Stimulated activated CD8-positive, alpha-beta memory T cell treated with anti-CD3 and anti-CD28 coated beads, Interleukin-12 subunit alpha, Interleukin-12 subunit beta, amount 100 ng/mL, for 24 hours (primary cell): Measurements from ENCODE around the gene ZNF138.
"Not testable (repeated sequence)": the region's sequence is repeated elsewhere in the genome, so short reads cannot be mapped to it uniquely, and the experiment has no call there.

Experiments
- DNase-seq: peaks from one replicate; pipeline ENCODE4 v3.0.0-alpha.2; 2020; ENCODE audit errors: extremely low read depth

Gene ZNF138

DNA sequence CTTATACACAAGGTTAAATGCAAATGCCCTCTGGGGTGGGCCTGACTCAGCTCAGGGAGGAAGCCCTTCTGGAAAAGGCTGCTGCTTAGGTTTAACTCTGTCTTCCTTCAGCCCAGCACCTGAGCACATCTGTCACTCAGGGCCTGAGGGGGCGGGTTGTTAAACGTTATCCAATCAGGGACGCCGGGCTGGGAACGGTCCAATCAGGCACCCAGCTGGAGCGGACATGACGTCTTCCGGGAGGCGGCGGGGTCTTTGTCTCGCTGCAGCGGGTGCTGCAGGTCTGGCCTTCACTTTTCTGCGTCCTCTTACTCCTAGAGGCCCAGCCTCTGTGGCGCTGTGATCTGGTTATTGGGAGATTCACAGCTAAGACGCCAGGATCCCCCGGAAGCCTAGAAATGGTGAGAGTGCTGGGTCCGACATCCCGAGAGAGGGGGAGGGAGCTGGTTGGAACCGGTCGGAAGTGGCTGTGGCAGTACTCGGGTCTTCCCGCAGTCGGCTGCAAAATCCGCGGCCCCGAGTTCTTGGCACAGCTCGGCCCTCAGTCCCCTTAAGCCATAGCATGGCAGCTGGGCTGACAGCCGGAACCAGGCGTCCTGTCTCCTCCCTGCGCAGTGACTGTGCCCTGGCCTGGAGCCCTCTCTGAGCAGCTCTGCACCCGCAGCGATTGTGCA, at the start of gene ZNF138:
ZNF138 (plus strand) TSS at position 258 of the 674 bp plus-strand sequence; CDS start at position 399, 141 bp downstream.
- peak; percentile 88 for DNase-seq

DNA sequence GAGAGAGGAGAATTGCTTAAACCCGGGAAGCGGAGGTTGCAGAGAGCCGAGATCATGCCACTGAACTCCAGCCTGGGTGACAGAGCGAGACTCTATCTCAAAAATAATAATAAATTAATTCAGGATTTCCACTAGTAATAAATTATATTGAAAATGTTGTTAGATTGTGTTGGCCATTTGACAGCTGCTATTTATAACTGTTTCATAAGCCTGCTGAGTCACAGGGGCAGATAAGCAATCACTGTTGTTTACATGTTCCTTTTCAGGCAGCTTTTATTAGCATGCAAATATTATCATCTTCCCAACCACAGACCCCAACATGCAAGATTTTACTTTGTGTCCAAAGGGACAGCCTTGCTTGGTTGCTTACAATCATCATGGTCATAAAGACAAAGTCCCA, 49.5 kb upstream of the ZNF138 start:
- DNase-seq: no peak

DNA sequence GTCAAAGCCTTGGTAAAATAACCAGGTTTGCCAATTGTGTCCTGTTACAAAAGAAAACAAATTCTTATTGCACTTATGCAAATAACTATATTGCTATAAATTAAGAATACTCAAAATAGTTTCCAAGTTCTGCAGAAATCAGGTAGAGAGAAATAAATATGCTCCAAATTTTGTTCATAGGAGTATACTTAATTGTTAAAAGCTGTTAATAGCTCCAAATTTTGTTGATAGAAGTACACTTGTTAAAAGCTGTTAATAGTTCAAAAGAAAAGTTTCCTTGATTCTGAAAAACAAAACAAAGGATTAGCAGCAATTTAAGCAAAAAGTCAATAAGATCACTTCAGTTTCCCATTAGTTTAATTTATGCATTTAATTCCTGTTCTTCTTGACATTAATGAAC, 46.4 kb upstream of the ZNF138 start:
- no peak for DNase-seq

DNA sequence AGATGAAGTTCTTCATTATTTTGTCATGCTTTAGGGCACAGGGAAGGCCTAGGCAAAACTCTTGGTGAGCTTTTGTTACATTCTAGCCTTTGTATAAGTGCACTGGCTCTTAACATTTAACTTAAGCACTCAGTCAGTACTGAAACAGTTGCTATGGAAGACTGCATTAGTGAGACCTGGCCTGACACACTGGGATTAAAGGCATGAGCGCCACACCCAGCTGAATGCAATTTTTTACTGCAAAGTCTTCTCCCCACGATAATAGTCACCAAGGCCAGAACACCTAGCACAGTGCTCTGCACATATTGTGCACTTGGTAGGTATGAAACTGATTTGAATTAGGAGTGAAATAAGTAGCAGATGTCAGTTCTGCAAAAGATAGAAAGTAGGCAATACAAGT, 41.2 kb upstream of the ZNF138 start:
- no peak for DNase-seq

DNA sequence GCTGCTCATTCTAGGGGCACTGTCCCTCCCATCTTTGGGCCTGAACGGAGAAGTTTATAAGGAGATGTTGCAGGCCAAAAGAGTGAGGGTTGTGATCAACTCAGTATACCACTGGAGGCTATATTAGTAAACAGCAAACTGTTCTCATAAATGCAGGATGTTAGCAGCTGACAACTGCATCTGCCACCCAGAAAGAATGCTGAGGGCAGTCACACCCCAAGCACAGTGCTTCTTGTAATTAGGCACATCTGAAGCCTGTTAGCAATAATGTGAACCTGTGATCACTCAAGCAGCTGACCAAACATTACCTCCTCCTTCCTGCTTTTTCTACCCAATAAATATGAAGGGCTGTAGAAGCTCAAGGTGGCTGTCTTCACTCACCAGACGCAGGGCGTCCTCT, 38.4 kb upstream of the ZNF138 start:
- DNase-seq: no peak

DNA sequence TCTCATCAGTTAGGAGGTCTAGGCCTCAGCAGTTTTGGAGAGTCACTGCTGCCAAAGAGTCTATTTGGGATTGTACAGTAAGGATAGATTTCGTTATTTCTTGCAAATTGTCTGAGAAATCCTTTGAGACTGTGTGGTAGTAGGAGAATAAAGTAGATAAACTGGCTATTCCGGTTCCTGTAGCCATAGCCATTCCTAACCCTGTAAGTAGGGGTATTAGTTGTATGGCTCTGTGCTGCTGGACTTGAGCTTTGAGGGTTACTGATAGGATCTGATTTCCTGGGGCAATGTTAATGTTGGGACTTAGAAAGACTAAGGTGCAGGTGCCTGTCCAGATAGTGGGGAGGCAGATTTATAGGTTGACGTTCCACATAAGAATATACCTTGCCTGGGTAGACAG, 36.1 kb upstream of the ZNF138 start:
- DNase-seq: no peak

DNA sequence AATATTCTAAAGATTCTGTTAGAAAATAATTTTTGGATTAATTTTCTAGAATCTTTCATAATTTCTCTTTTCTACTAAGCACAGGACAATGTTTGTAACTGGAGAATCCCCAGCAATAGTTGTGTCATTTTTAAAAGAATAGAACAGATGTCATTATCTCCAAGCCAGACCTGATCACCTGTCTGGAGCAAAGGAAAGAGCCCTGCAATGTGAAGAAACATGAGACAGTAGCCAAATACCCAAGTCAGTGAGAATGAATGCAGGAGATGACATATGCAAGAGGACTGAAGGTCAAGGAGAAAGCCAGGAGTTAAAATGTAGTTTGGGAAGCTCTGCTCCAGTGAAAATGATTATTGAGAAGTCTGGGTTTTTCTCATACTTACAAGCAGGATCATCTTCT, 25.4 kb upstream of the ZNF138 start:
- no peak for DNase-seq

DNA sequence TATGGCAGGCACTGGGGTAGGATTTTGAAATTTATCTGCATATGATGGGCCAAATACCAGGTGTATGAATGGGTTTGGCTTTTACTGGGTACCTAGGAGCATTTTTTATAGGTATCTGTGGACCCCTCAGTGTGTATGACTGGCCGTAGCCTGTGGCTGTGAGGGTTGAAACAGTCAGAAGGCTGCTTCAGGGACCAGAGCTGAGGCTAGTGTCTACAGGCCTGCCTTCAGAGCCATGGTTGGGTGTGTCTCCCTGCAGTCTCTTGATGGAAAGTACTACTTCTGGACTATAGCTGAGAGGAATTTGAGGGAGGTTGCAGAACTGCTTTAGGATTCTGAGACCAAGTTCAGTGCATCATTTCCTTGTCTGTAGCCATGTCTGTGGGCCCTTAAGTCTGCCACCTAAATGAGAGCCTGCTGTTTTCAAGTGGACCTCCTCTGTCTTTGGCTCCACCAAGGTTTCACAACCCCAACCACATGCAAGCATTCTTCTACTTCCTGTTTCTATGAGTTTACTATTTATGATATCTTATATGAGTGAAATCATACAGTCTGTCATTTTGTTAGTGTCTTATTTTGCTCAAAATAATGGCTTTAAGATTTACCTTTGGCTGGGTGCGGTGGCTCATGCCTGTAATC, 19.9 kb upstream of the ZNF138 start:
- DNase-seq: no peak

DNA sequence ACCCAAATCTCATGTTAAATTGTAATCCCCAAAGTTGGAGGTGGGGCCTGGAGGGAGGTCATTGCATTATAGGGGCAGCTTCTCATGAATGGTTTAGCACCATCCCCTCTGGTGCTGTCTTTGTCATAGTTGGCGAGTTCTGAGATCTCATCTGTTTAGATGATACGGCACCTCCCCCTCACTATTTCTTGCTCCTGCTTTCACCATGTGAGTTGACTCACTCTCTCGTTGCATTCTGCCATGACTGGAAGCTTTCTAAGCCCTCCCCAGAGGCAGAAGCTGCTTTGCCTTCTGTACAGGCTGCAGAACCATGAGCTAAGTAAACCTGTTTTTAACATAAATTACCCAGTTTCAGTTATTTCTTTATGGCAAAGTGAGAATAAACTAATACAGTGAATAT, 18.9 kb upstream of the ZNF138 start:
- no peak for DNase-seq

DNA sequence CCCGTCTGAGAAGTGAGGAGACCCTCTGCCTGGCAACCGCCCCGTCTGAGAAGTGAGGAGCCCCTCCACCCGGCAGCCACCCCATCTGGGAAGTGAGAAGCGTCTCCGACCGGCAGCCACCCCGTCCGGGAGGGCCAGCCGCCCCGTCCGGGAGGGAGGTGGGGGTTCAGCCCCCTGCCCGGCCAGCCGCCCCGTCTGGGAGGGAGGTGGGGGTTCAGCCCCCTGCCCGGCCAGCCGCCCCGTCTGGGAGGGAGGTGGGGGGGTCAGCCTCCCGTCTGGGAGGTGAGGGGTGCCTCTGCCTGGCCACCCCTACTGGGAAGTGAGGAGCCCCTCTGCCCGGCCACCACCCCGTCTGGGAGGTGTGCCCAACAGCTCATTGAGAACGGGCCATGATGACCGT, 9.4 kb upstream of the ZNF138 start:
- DNase-seq: not testable (repeated sequence)

DNA sequence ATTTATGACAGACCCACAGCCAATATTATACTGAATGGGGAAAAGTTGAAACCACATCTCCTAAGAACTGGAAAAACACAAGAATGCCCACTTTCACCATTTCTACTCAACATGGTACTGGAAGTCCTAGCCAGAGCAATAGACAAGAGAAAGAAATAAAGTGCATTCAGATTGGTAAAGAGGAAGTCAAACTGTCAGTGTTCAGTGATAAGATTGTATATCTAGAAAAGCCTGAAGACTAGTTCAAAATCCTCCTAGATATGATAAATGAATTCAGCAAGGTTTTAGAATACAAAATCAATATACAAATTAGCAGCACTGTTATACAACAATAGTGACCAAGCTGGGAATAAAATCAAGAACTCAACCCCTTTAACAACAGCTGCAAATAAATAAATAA, 6.9 kb upstream of the ZNF138 start:
- no peak for DNase-seq

DNA sequence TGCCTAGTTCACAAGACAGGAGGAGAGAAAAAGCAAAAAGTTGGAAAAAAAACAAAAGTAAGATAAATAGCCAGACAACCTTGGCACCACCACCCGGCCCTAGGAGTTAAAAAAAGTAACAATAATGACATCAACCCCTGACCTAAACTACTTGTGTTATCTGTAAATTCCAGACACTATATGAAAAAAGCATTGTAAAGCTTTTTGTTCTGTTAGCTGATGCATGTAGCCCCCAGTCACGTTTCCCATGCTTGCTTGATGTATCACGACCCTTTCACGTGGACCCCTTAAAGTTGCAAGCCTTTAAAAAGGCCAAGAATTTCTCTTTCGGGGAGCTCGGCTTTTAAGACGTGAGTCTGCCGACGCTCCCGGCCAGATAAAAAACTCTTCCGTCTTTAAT, 5.0 kb upstream of the ZNF138 start:
- not testable (repeated sequence) for DNase-seq

DNA sequence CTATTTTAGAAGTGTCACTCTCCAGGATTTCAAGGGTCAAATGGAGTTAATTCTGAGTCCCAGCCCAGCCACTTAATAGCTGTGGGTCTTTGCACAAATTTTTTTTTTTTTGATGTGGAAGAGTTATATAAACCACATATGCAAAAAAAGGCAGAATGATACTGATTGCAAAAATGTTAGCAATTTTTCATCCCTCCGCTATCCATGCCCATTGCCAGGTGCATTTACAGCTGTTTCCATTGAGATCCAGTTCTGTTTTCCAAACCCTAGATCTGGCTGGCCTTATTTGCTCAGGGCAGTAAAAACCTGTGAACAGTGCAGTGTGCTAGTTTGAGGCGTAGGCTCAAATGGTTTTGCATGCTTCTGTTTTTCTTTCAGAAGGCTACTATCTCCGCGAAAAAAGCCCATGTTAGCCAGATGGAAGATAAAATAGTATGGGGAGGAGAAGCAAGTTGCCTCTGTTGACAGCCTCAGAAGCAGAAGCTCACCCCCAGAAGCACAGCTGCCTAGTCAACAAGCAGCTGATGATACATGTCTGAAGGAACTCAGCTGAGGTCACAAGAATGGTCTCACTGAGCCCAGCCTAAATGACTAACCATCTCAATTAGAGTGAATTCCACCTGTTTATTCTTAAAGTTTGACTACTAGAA, 997 bp upstream of the ZNF138 start:
- no peak for DNase-seq

DNA sequence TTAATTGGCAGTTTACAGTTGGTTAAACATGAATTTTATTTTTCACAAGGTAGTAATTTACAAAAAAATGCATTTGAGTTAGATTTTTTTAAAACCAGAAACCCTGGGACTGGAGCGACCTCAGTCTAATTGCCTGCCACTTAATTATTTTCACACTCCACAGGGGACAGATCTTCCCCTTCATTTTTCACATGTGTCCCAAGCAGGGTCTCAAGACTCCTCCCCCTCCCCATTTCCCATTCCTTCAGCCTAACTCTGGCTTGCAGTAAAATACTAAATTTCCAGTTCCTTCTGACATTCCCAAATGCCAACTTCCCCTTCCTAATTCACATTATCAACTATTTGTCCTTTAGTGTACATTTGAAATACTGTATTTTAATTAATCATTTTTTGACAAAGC, 948 bp downstream of the ZNF138 start:
- no peak for DNase-seq

DNA sequence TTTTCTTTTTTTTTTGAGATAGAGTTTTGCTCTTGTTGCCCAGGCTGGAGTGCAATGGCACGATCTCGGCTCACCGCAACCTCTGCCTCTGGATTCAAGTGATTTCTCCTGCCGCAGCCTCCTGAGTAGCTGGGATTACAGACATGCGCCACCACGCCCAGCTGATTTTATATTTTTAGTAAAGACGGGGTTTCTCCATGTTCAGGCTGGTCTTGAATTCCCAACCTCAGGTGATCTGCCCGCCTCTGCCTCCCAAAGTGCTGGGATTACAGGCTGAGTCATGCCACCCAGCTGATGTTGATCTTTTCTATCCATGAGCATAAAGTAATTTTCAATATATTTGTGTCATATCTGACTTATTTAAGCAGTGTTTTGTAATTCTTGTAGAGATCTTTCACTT, 4.9 kb downstream of the ZNF138 start:
- not testable (repeated sequence) for DNase-seq

DNA sequence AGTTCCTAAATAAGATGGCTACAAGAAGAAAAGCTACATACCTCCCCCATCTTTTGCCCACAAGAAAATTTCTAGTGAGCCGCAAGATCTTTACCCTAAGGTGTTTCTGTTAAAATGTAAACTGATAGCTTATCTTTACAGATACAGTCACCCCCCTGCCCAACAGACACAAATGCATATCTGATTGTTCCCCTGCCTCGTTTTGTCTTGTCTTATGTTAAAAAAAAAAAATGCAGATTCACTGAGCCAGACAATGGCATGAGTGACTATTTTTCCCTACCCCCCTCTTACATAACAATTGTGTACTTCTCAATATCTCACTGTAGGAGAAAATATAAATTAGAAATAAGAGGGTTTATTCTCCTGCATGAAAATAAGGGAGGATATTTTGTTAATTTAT, 8.5 kb downstream of the ZNF138 start:
- DNase-seq: no peak

DNA sequence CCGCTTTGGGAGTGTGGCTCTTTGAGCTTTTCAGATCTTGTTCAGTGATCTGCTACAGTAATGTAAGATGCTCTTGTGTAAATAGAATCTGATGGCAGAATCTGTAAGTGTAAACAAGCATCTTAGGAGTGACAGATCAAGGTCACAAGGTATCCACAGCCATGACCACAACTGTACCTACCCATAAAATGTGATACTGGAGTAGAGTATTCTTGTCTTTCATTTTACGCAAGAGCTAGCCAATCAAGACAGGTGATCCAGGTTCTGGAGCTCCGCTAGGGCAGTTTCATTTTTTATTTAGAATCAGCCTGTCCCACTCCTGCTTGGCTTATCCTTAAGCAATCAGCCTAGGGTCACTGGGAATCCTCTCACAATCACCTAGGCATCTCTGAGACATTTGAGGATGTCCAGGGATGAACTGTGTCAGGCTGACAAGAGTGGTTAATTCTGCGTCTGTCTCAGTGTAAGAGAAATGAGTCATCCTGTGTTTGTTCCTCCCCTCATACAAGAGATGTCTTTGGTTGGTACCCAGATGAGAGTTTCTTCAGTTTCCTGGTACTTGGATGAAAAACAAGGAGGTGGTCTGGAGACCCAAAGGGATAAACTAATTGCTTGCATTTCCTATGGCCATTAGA, 13.6 kb downstream of the ZNF138 start:
- DNase-seq: no peak

DNA sequence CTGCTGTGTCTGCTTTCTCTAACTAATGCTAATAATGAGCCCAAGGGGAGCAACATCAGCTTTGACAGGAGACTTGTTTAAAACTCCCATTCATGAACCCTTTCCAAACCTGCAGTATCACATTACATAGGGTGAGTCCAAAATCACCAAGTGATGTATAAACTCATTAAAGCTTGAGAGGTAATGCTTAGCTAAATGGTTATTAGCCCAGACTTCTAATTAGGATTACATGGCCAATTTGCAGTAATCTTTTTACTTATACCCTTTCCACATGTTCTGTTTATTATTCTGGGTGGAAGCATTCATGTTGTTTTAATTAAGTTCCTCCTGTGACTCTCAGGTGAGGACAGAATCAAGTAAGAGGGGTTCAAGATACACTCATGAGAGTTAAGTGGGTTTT, 17.5 kb downstream of the ZNF138 start:
- DNase-seq: no peak

DNA sequence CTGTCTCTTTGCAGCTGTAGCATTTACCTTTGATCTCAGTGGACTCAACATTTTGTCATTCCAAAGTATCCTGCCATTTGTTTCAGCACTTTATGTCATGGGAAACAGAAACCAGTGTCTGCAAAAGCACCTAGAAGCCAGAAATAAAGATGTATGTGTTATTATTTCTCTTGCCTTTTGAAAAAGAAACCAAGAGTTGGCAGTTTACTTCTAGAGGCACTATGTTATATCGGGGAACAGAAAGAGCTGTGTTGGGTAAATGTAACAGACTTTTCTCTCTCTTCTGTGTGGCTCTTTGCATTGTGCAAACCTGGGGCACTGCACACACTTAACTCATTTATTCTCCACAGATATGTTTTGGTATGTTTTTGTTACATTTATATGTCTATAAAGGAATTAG, 36.7 kb downstream of the ZNF138 start:
- no peak for DNase-seq

DNA sequence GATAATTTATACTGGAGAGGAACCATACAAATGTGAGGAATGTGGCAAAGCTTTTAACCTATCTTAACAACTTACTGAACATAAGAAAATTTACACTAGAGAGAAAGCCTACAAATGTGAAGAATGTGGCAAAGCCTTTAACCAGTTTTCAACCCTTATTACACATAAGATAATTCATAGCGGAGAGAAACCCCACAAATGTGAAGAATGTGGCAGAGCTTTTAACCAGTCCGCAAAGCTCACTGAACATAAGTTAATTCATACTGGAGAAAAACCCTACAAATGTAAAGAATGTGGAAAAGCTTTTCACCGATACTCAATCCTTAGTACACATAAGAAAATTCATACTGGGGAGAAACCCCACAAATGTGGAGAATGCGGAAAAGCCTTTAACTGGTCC, 37.9 kb downstream of the ZNF138 start:
- no peak for DNase-seq

DNA sequence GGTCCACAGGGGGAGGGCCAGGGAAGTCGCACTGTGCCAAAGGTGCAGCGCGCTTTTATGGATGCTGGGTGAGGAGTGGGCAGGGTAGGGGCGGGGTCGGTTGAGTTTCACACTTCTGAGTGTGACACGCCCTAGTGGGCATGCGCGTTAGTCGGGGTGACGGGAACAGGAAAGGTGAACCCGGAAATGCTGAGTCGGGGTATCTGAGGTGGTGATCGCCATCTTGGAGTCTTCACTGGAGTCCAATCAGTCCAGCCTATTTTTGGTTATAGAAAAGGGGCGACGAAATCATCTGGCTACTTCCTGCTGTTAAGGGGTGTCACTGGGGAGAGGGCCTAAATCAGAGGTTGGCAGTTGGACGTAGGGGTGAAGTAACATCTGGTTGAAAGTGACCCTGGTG, 40.8 kb downstream of the ZNF138 start:
- no peak for DNase-seq

DNA sequence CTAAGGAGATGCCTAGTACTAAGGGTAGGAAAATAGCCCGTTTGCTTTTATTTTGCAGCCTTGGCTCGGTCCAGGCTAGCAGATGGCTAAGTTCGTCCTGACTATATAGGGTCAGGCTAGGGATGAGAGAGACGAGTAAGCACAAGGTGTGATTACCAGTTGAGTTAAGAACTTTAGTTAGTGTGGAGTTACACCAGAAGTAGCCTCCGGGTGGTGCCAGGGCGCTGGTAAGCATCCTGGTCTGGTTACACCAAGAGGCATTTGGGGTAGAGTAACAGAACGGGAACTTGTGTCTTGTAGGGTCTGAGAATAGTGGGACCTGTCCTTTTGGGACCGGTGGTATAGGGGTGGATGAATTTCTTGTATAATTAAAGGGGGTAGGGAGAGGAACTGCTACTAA, 41.6 kb downstream of the ZNF138 start:
- DNase-seq: not testable (repeated sequence)

DNA sequence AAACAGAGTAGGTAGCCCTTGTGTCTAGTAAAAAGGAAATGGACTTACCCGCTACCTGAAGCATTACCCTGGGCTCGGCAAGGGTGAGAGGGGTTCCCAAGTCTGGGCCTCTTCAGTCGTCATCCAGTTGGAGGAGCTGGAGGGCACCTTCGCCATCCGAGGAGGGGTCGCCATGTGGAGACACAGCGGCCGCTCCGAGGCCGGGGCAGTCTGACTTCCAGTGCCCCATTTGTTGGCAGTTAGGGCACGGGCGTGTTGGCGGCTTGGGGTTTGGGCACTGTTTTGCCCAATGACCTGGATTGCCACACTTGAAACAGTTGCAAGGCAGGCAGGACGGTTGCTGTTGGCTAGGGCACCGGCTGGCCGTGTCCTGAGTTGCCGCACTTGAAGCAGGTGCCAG, 43.8 kb downstream of the ZNF138 start:
- not testable (repeated sequence) for DNase-seq
